GM18519 (cell line): ENCODE results near the gene TMEM170A.
A peak's percentile ranks its signal among the peaks of the same experiment; 100 is the strongest.

Experiments used
- ATAC-seq: cut with Tn5 transposase; IDR thresholded peaks from one replicate; pipeline ENCODE4 v1.9.1; 2021; ENCODE audit warnings: mild to moderate bottlenecking, moderate library complexity; ENCODE audit not compliant: unreplicated experiment, low FRiP score

The TMEM170A gene

GRCh38 chr16:75415169-75415905 is 49.2 kb downstream of the TMEM170A start:
- ATAC-seq: no peak

GRCh38 chr16:75413951-75414350 is 50.5 kb downstream of the TMEM170A start:
- ATAC-seq: peak; percentile 36

- no peak for ATAC-seq
Measured at GRCh38 chr16:75406943-75407342, 57.5 kb downstream of the TMEM170A start.

DNA sequence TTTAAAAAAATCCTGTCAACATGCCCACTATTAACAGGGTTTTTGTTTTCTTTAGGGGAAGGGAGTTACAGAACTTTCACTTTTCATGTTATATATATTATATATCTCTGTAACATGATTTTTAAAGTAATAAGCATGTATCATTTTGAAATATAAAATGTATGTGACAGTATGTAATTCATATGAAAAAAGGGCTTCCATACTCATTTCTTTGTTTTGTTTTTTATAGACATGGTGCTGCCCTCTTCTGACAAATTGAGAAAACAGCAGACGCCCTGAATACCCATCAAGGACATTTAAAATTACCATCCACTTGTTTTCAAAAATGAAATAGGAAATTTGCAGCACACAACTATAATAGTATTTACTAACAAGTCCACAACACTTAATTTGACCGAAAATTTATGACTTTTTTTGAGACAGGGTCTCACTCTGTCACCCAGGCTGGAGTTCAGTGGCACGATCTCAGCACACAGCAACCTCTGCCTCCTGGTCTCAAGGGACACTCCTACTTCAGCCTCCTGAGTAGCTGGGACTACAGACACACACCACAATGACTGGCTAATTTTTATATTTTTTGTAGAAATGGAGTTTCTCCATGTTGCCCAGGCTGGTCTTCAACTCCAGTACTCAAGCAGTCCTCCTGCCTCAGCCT is 61.5 kb downstream of the TMEM170A start:
- no peak for ATAC-seq

DNA sequence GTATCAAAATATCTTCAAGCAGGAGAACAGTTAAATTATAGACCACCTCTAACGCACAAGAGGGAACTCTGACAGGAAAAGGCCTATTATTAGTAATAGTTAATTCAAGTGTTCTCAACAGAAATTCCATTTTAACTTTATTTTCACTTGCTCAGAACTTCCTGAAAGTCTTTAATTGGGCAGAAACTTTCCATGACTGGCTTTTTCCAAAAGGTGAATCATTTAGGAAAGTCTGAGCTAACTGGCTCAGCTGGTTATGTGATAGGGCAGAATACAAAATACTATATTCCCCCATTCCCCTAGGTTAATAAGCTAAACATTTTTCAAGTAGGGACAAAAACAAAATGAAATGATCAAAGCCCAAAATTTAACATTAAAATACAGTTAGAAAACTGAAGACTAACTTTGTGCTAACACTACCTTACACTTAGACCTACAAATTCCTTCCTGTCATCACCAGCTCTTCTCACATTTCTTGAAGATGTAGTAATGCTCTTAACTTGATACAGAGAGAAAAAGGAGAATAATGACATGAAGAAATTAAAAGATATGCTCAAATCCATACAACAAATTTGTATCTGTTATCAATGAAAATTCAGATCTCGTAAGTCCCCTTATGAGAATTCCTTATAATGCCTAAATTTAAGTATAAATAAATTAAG is 62.2 kb downstream of the TMEM170A start:
- ATAC-seq: no peak

- no peak for ATAC-seq
Measured at GRCh38 chr16:75401691-75402090, 62.8 kb downstream of the TMEM170A start.

- ATAC-seq: no peak
Measured at GRCh38 chr16:75398333-75398732, 66.2 kb downstream of the TMEM170A start.

DNA sequence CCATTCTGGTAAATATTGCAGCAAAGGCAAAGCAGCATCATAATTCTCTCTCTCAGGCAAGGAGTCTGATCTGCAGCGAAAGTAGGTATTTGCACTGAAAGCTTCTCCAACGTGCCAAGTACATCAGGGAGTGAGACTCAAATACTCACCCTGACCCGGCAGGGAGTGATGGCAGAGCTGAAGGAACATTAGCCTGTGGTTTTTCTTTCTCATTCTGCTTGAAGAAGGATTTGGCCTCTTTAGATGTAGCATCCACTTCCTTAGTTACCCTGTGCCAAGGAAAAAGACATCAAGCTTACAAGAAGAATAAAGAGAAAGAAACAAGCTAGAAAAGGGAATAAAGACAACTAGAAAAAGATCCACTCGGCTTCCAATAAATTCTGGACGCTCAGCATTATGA is 69.5 kb downstream of the TMEM170A start:
- ATAC-seq: no peak
